Medulla oblongata (tissue), 1 donor: ENCODE measurements around the gene KLHDC7B.
"Not testable (repeated sequence)": the region's sequence is repeated elsewhere in the genome, so short reads cannot be mapped to it uniquely, and the experiment has no call there.

ENCODE experiments used
- DNase-seq: peaks from one replicate; pipeline ENCODE4 v3.0.0-alpha.2; 2015; ENCODE audit errors: extremely low spot score

Gene KLHDC7B

DNA sequence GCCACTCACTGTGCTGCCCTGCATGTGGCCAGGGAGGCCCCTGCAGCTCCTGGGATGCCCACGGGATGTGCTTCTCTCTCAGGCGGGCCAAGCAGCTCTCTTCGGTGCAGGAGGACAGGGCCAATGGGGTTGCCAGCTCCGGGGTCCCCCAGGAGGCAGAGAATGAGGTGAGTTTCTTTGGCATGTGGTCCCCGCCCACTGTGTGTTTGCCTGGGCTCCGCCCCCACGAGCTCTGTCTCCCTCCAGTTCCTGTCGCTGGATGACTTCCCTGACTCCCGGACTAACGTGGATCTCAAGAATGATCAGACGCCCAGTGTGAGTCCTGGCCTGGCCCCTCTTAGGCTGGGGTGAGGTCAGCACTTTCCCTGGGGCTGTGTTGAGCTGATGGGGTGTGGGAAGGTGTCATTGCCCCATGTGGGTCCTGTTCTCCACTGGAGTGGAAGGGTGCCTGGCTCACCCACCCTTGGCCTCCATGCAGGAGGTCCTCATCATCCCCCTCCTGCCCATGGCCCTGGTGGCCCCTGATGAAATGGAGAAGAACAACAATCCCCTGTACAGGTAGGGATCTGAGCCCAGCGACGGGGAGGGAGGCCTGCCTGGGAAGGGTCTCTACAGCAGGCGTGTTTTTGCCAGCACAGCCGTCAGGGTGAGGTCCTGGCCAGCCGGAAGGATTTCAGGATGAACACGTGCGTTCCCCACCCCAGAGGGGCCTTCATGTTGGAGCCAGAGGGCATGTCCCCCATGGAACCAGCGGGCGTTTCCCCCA, 28.0 kb upstream of the KLHDC7B start:
- no peak for DNase-seq

DNA sequence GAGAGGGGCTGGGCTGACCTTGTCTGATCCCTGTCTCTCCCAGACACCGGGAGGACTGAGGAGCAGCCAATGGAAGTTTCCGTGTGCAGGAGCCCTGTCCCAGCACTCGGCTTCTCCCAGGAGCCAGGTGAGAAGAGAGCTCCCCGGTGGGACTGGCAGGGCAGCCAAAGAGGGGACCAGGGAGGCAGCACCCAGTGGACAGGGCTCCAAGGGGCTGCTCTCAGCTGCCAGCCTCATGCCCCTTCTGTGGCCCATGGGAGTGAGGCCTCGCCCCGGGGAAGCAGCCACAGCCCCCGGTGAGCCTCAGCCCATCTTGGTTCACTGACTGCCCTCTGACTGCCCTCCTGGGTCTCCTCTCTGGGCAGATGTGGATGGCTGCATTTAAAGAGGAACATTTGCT, 27.1 kb upstream of the KLHDC7B start:
- DNase-seq = no peak

DNA sequence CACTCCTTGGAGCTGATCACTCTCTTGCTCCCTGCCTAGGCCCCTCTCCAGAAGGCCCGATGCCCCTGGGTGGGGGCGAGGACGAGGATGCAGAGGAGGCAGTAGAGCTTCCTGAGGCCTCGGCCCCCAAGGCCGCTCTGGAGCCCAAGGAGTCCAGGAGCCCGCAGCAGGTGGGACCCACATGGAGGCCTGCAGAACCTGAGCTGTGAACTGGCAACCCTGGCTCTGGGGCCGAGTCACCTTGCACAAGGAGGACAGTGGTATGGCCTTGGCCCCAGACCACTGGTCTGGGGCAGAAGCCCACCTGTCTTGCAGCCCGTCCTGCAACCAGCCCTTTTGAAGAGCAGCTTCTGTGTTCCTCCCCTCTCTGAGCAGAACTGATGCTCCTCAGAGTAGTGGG, 26.5 kb upstream of the KLHDC7B start:
- no peak for DNase-seq

DNA sequence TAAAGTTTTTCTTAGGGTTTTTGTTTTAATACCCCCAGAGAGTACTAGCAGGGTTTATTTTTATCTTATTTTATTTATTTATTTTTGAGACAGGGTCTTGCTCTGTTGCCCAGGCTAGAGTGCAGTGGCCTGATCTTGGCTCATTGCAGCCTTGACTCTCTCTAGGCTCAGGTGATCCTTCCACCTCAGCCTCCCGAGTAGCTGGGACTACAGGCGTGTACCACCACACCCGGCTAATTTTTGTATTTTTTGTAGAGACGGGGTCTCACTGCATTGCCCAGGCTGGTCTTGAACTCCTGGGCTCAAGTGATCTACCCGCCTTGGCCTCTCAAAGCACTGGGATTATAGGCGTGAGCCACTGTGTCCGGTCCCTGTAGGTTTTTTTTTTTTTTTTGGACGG, 25.5 kb upstream of the KLHDC7B start:
- DNase-seq = not testable (repeated sequence)

DNA sequence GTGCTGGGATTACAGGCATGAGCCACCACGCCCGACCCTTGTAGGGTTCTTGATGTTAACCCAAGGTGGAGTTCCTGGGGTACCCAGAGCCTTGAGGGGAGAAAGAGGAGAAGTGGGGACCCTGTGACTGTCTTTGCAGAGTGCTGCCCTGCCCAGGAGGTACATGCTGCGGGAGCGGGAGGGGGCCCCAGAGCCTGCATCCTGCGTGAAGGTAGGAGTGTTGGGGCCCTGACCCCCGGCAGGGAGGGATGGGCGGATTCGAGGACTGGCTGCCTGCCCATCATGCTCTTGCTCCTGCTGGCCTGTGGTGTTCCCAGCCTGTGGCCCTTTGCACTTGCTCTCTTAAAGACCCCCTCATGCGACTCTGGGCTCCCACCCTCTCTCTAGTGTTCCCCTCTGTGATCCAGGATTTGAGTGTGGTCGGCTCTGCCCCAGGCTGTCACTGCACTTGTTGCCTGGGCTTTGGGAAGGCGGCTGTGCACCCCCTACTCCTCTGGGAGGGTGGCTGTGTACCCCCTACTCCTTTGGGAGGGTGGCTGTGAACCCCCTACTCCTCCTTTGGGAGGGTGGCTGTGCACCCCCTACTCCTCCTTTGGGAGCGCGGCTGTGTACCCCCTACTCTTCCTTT, 24.8 kb upstream of the KLHDC7B start:
- DNase-seq = no peak

DNA sequence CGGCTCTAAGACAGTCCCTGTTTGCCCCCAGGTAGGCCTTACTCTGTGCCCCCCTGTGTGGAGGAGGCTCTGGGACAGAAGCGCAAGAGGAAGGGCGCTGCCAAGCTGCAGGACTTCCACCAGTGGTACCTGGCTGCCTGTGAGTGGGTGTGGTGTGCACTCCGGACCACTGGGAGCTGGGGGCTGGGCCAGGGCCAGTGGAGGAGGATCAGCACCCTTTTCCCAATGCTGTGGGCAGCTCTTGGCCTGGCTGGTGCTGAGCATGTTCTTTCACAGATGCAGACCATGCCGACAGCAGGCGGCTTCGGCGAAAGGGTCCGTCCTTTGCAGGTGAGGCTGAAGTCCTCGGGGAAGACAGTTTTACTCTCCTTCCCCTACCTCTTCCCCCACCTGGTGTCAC, 24.0 kb upstream of the KLHDC7B start:
- DNase-seq = no peak

DNA sequence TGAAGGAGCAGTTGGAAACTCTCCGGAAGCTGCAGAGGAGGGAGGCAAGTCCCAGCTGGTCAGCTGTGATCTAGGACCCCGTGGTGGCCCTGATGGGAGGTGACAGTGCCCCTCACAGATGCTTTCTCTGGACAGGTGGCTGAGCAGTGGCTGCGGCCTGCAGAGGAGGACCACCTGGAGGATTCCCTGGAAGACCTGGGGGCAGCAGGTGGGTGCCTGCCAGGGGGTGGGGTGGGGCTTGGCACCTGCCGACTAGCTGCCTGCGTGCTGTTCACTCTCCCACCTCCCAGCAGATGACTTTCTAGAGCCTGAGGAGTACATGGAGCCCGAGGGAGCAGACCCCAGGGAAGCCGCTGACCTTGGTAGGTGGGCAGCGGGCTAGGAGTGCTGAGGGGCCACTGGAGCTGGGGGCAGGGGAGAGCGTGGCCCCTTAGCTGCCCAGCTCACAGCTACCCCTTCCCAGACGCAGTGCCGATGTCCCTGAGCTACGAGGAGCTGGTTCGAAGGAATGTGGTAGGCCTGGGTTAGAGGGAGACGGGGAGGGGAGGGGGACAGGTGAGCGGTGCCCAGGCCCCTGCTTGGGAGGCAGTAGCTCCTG, 23.4 kb upstream of the KLHDC7B start:
- DNase-seq = no peak

DNA sequence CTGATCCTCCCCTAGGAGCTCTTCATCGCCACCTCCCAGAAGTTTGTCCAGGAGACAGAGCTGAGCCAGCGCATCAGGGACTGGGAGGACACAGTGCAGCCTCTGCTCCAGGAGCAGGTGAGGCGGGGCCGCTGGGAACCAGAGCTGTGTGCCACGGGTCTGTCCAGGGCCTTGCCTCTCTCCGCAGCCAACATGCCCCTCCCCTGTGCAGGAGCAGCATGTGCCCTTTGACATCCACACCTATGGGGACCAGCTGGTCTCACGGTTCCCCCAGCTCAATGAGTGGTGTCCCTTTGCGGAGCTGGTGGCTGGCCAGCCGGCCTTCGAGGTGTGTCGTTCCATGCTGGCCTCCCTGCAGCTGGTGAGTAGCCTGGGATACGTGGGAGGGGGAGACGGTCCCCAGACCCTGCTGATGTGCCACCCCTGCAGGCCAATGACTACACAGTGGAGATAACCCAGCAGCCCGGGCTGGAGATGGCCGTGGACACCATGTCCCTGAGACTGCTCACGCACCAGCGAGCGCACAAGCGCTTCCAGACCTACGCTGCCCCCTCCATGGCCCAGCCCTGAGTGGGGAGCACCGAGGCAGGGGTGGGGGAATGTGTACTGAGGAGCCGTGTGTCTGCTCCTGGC, 22.8 kb upstream of the KLHDC7B start:
- DNase-seq = no peak

DNA sequence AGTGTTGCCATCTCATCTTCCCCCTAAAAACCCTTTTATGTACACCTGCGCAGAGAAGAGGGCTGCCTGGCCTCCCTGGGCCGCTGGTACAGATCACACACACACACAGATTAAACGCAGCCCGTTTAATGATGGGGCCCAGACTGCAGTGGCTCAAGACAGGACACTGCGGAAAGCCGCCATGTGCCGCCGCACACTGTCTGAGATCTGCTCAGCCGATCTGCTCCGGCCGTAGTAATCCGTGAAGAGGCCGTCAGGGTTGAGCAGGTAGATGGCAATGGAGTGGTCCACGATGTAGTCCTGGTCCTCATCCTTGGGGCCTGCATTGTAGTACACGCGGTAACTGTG, 22.3 kb upstream of the KLHDC7B start:
- DNase-seq = no peak

DNA sequence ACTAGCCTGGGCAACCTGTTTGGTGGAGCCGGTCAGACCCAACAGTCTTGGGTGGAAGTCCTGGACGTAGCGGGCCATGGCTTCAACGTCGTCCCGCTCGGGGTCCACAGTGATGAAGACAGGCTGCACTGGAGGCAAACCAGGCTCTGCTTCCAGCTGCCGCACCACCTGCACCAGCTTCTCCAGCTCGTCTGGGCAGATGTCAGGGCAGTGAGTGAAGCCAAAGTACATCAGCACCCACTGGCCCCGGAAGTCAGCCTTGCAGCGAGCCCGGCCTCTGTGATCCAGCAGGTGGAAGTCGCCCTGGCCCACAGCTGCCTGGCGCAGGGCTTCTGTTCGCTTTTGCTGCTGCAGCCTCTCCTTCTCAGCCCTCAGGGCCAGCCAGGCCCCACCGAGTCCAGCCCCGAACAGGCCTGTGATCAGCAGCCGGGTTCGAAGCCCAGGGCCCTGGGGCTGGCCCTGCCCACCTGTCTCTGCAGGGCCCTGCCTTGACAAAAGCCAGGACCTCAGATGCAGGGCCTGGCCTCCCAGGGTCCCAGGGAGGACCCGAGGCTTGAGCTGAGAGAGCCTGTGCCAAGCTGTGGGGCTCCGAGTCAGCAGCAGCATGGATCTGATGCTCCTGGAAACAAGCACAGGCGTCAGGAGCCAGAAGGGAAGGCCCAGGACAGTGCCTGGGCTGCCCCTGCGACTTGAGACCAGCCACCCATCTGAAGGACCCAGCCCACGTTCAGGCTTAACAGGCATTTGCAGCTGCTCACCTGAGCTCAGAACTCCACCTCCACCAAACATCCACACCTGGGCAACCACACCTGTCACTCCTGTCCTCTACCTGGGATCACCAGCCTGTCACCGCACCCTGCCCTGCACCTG, 21.7 kb upstream of the KLHDC7B start:
- DNase-seq = no peak

DNA sequence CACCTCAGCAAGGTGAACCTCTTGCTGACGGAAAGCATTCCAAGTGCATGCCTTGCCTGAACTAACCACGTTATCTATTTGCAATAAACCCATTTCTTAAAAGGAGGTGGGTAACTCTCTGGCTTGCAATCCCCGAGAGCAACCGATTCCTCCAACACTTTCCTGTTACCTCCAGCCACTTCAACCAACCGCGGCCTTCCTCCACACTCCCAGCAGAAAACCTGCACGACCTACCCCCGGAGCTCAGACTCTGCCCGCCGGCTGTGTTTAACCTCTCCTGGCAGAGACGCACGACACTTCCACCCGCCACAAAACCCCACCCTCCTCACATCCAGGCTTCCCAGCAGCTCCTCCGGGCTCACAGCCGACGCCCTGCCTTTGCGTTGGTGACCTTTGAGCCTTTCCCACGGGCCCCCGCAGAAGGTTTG, 21.0 kb upstream of the KLHDC7B start:
- DNase-seq = no peak

DNA sequence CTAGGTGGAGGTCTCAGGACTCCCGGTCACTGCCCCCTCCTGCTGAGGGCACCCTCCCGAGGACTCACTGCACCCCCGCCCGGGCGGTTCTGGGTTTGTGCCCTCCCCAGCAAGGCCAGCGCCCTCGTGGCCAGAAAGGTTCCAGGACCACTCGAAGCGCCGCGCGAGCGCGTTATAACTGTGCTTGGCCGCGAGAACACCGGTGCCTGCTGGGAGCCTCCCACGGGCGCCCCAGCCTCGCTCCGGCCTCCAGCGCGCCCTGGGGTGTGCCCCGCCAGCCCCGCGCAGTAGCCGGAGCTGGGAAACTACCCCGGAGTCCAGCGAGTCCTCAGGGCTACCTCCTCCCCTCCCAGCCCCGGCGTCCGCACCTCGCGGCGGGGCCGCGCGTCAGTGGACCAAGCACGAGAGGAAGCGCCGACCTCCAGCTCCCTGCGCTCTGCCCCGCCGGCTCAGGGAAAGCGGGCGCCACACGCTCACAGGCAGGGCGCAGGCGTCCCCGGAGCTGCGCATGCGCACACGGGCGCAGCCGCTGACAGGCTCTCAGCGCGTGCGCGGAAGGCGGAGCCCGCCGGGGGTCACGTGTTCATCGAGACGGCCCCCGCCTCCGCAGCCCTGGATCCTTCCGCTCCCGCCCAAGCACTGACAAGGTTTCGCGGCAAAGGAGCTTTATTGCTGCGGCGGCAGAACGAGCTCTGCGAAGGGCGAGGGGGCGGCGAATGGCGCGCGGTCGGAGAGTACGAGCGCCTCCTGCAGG, 20.4 kb upstream of the KLHDC7B start, which contains the start of gene SCO2:
Gene SCO2, minus strand, starts transcription at position 495 of the 754 bp plus-strand sequence. CDS start 1,187 bp downstream, outside the sequence.
- peak; percentile 97 for DNase-seq

DNA sequence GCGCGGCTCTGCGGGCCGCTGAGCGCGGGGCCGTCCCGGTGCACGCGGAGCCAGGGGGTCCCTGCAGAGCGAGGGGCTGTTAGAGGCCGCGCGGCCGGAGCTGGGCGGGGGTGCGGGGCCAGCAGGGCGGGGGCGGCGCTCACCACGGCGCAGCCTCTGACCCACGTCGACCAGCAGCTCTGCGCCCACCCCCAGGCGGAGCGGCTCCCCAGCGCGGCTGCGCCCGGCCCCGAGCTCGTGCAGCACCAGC, 19.9 kb upstream of the KLHDC7B start:
- no peak for DNase-seq

DNA sequence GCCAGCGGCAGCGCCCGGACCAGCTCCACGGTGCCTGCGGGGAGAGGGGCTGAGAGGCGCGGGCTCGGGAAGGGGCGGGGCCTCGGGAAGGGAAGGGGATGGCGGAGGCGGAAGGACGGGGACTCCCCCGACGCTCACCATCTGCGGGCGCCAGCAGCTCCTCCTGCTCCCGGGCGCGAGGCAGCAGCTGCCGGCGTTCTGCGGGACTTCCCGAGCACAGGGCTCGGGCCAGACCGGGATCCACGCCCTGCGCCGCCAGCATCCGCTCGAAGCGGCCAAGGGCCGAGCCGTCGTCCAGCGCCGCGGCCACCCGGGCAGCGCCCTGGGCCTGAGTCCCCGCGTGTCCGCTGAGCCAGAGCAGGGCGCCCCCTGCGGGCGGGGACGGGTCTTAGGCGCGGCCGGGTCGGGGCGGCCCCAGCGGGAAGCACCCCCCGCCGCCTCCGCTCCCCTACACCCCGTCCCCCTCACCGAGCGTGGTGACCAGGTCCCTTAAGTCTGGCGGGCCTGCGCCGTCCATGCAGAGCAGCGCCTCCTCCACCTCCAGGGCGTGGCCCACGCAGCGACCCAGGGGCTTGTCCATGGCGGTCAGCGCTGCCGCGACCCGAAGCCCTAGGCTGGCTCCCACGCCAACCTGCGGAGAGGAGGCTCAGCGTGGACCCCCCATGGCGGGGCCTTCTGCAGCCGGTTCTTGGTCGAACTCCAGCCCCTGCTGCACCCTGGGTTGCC, 19.4 kb upstream of the KLHDC7B start:
- peak; percentile 55 for DNase-seq

DNA sequence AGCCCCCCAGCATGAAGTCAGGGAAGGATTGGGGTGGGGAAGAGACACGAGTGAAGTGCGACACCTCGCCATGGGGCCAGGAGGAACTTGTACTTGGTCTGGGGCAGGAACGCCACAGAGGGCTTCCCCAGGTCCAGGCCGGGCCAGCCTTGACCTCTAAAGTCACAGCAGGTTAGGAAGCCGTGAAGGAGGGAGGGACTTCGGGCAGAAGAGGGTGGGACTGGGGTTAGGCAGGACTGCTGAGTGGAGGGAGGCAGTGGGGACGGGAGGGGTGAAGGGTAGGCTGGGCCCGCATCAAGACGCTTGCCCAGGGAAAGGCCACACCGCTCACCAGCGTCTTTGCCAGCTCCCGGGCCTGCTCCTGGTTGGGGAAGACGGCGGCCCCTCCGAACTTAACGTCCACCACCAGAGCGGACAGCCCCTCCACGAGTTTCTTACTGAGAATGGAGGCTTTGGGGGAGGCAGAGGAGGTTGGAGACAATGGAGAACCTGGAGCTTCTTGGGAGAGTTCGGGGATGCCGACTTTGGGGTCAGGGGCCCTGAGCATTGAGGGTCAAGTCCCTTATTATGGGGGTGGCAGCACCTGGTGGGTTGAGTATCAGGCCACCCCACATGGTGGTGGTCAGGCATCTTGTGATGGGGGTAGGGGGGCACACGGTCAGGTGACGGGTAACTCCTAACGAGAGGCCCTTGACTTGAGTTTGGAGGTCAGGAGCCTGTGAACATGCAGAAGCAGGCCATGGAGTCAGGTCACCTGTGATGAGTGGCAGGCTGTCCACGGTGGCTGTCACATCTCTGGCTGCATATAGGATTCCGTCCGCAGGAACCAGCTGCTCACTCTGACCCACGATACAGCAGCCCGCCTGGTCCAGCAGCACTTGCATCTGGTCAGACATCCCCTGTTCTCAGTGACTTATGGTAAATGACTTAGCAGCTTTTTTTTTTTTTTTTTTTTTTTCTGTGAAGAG, 18.6 kb upstream of the KLHDC7B start:
- DNase-seq = peak; percentile 49

DNA sequence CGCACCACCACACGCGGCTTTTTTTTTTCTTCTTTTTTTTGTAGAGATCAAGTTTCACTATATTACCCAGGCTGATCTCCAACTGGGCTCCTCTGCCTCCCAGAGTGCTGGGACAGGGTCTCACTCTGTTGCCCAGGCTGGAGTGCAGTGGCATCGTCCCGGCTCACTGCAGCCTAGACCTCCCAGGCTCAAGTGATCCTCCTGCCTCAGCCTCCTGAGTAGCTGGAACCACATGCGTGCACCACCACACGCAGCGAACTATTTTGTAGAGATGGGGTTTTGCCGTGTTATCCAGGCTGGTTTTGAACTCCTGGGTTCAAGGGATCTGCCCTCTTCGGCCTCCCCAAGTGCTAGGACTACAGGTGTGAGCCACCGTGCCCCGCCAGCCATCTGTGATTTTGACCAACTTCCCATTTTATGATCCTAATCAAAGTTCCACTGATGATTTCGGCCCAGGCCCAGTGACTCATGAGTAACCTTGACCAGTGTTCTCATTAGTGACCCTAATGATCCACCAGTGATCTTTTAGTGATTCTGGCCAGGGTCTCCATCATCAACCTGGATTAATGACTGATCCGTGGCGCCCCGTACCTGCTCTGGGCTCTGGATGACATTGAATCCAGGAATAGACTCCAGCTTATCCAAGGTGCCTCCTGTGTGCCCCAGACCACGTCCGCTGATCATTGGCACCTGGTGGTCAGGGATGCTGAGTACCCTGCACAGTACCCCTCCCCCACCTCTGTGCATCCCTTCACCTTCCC, 17.6 kb upstream of the KLHDC7B start:
- no peak for DNase-seq

DNA sequence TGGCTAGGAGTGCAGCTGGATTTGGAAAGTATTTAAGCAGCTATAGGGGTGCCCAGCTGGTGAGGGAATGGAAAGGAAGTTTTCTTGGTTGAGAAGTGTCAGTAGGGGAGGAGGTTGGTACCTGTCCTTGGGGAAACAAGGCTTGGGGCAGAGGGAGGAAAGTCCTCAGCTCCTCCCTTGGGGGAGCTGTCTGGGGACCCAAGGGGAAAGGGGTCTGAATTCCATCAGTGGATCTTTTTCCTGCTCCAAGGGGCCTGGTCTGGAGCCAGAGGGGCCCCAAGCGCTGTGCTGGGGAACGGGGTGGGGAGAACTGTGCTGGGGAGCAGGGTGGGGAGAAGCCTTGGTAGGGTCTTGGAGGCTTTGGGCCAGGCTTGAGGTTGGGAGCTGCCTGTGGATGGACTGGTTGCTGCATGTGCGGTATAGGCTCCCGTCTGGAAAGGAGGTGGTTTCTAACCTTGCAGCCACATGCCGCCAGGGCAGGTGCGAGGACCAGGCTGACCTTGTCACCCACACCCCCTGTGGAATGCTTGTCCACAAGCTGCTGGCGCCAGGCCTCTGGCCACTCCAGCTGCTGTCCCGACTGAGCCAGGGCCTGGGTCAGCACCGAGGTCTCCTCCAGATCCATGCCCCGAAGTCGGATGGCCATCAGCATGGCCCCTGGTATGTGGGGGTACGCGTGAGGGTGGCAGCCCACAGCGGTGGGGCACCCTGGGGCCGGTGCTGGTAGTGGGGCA, 16.9 kb upstream of the KLHDC7B start:
- no peak for DNase-seq

DNA sequence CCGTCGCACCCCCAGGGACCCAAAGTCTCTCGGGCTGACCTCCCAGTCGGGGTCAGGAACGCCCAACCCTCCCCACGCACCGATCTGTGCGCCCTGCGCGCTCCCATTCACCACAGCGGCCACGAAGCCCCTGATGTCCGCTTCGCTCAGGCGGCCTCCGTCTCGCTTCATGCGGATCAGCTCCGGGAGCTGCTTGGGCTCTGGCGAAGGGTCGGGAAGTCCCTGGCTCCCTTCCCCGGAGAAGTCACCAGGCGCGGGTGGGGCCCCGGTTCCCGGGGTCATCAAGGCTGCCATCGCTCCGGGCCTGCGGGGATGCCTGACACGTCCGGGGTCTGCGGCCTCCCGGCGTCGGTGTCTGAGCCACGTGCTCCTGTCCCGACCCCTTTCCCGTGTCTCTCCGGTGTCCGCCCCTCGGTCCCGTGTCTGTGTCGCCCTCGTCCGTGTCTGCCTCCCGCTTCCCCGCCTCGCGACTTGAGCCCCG, 16.2 kb upstream of the KLHDC7B start:
- DNase-seq = no peak
